Posterior cingulate gyrus (tissue), 11 donors: Measurements from ENCODE around the gene PRPF6.

Source experiments
- DNase-seq, 10 donors: peaks; one replicate each; pipeline versions ENCODE4 v3.0.0 to v3.0.0-alpha.2; 2020 to 2021; ENCODE audit warnings: mixed read lengths in 3 of 10
- intact Hi-C: fragments of 100-400 bp; cut with DNase I; formaldehyde crosslinking; loops from one replicate; pipeline ENCODE4 v1.15.1; 2023

The PRPF6 gene

GRCh38 chr20:64042054-64042781, 61.3 kb downstream of the PRPF6 start:
- intact Hi-C loops, result no loop called here
- no peak for DNase-seq

- intact Hi-C loops, result no loop called here
- no peak for DNase-seq
These were observed 62.8 kb downstream of the PRPF6 start for GRCh38 chr20:64043768-64044167.

- DNase-seq, result no peak
- intact Hi-C loops, result no loop called here
These were observed 63.7 kb downstream of the PRPF6 start for GRCh38 chr20:64044484-64045247.

GRCh38 chr20:64045346-64046011, 64.5 kb downstream of the PRPF6 start:
- intact Hi-C loops, result no loop called here
- no peak for DNase-seq

DNA sequence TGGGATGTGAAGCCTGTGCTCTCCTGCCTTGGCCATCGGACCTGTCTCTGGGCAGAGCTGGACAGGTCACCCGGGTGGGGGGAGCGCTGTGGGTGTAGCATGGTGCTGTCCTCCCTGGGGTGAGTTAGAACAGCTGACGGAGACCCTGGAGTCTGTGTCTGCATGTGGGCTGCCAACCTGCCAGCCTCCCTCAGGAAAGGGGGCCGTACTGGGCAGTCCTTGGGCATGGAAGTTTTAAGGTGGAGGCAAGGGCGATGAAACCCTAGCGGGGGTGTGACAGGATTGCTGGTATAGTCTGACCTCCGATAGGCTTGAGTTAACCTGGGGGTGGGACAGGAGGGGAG, 66.1 kb downstream of the PRPF6 start:
- DNase-seq, result no peak
- intact Hi-C loops, result no loop called here

DNA sequence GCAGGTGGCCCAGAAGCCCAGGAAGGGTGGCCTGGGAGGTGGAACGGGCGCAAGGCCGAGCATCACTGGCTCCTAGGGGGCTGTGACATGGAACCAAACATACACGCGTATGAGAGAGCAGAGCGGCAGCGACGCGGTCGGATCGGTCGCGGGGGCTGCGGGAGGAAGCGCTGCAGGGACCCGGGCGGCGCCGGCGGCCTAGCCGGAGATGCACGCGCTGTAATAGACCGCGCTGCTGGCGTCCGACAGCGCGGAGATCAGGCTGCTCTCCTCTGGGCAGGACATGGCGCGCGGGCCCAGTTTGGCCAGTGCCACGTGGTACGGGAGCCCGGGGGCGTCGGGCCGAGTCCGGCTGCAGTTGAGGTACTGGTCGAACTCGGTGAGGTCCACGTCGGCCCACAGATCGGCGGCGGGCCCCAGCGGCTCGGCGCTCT, 67.1 kb downstream of the PRPF6 start:
- intact Hi-C loops, result no loop called here
- DNase-seq, result no peak

DNA sequence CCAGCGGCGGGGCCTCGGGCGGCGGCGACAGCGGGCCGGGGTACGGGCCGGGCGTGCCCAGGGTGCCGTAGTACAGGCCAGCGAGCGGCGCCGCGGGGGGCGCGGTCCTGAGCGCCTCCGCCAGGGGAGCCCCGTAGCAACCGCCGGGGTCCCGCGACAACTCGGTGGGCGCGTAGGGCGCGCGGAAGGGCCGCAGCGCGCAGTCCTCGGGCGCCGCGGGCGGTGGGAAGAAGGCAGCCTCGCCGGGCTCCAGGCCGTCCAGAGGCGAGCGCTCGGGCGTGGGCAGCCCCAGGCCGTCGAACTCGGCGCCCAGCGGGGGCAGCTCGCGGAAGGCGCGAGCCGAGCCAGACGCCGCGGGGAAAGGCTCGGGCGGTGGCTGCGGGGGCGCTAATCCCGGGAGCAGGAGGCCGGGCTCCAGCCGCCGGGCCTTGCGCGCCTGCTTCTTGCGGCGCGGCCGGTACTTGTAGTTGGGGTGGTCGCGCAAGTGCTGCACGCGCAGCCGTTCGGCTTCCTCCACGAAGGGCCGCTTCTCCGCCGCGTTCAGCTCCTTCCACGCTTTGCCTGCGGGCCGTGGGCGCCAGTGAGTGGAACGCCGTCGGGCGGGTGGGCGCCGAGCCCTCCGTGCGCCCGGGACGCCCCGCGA, 67.6 kb downstream of the PRPF6 start:
- DNase-seq, result no peak
- intact Hi-C loops, result no loop called here

DNA sequence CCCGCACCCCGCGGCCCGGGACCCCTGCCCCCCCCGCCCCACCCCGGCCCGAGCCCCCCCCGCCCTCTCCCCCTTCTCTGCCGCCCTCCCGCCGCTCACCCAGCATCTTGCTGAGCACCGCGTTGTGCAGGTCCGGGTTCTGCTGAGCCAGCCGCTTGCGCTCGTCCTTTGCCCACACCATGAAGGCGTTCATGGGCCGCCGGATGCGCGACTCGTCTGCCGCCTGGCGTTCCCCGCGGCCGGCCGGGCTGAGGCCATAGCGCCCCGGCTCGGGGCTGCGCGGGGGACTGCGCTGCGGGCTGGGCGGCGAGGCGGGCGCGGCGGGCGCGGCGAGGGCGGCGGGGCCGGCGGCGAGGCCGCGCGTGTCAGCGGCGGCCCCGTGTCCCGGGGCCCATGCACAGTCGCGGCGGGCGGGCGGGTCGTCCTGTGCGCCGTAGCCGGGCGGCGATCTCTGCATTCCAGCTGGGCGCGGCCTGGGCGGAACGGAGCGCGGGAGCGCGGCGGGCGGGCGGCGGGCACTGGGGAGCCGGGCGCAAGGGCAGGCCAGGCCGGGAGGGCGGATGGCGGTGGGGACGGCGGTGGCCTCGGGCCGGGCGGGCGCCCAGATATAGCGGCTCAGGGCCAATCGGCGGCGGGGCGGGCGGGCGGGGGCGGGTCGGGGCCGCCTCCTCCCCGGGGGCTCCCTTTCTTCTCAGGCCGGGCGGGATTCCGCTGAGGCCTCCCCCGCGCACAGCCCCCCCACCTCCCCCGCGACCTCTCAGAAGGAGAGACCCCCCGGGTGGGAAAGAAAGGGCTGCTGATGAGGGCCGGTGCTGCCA, 68.3 kb downstream of the PRPF6 start, which contains the start of gene SOX18:
Gene SOX18, minus strand, starts transcription at position 580 of the 818 bp plus-strand sequence. Its CDS starts 123 bp downstream, at position 457.
- intact Hi-C loops, result no loop called here
- DNase-seq, result no peak

DNA sequence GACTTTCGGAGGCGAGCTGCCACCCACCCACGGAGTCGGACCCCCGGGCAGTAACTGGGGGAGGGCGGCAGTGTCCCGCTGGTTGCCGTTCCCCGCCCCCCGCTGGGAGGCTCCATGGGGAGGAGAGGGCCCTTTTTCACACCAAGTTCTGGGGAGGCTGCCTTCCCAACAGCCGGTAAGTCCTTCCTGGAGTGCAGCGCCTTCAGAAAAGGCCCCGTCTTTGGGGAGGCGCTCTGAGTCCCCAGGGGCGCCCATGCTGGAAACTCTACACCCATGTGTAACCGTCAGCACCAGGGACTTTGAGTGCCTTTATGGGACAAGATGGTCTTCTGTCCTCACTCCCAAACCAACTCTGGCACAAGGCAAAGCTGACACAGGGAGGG, 68.9 kb downstream of the PRPF6 start:
- no peak for DNase-seq
- intact Hi-C loops, result no loop called here

DNA sequence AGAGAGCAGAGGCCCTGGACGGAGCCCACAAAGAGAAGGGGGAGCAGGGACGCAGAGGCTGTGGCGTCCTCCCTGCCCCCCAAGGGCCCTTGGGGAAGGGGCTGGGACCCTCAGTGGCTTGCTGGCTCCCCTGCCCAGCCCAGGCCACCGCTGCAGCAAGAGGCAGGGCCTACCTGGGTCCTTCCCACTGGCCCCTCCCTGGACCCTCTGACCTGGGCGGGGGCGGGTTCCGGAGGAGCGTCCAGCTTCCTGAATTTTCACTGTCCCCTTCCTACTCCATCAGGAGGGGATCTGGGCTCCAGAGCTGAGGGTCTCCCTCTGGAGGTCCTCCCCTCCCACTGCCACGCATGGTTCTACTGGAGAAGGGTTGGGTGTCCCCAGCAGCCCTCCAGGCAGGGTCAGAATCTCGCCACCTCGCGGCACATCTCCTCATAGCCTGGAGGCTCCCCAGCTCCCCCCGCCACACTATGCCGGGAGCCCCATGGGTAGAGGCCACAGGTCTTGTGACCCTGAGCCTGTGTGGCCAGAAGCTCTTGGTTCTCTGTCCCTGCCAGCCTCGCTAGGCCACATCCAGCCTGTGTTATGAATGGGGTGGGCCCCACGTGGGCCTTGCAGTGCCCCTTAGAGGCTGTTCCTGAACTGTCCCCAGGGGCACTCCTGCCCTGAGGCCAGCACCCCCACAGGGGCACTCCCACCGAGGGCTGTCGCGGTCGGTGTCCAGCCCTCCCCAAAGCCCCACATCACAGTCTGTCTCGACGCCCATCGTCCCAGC, 69.5 kb downstream of the PRPF6 start:
- intact Hi-C loops, result no loop called here
- no peak for DNase-seq

DNA sequence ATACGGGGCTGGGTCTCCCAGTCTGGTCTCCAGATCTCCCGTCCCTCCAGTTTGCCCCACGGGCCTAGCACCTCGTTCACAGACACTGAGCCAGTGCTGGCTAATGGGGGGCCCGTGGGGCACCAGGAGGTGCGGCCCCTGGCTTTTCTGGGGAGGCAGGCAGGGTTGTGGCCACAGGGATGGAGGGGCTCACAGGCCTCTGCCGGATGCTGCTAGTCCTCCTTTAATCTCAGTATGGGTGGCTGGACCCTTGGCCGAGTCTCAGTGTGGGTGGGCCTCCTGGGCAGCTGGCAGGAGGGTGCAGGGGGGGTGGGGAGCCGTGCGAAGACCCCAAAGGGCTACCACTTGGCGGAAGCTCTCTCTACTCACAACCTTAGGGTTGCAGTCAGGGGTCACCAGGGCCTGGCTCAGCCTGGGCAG, 70.1 kb downstream of the PRPF6 start:
- no peak for DNase-seq
- intact Hi-C loops, result no loop called here

DNA sequence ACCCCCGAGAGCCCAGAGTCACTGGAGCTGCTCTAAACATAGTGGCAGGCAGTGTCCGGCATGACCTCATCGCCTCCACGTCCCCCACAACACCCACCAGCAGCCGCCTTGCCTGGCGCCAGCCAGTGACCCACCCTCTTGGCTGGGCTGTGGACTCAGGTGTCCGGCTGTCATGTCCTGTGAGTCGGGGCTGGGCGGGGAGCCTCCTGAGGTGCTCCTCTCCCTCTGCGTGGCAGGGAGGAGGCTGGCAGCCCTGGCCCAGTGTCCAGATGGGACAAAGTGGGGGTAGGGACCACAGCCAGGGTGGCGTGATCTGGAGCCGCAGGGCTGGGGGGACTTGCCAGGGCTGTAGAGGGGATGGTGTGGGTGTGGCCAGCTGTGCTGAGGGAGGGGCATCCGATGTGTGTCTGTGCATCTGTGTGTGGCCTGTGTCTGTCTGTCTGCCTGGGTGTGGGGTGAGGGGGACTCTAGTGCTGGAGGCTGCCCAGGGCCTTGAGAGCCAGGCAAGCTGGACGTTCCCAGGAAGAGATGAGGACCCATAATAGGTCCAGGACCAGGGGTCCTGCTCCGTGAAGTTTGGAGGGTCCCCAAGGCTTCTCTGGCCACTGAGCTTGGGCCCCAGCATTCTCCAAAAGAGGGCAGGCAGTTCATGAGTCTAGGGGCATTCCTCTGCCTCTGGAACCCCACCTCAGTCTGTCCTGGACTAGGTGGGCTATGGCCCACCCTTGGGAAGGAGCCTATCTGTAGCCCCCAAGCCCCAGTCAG, 70.8 kb downstream of the PRPF6 start:
- DNase-seq, result no peak
- intact Hi-C loops, result no loop called here

GRCh38 chr20:64052326-64052722, 71.4 kb downstream of the PRPF6 start:
- DNase-seq, result no peak
- intact Hi-C loops, result no loop called here

DNA sequence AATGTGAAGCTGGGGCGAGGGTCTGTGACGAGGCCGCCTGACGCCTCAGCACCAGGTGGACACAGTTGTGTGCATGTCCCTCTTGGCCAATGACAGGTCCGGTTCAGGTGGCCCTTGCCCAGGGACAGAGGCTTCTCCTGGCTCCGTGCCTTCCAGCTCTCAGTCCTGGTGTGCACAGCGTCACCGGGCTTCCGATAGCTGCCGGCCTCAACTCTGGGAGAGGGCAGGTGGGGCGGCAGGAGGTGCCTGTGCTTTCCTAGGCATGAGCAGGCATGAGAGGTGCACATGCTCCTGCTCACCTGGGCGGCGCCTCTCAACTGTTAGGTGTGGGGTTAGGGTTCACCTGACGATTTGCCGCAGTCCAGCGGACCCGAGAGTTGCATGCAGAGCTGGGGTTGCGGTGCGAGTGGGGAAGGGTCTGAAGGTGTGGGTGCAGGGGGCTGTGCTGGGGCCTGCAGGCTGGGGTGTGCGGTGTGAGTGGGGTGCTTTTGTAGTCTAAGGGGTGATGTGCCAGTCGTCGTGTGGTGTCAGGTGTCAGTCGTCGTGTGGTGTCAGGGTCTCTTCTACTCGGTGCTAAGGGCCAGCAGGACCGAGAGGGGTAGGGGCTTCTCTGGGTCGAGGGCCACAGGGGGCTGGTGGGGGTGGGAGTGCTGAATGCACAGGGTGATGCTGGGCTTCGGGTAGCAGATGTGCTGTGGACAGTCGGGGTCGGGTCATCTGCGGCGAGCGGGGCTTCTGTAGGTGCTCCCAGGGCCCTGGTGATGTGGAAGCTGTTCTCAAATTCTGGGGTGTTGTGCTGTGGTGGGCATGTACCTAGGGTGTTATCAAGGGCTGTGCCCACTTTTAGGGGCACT, 72.3 kb downstream of the PRPF6 start:
- no peak for DNase-seq
- intact Hi-C loops, result no loop called here

DNA sequence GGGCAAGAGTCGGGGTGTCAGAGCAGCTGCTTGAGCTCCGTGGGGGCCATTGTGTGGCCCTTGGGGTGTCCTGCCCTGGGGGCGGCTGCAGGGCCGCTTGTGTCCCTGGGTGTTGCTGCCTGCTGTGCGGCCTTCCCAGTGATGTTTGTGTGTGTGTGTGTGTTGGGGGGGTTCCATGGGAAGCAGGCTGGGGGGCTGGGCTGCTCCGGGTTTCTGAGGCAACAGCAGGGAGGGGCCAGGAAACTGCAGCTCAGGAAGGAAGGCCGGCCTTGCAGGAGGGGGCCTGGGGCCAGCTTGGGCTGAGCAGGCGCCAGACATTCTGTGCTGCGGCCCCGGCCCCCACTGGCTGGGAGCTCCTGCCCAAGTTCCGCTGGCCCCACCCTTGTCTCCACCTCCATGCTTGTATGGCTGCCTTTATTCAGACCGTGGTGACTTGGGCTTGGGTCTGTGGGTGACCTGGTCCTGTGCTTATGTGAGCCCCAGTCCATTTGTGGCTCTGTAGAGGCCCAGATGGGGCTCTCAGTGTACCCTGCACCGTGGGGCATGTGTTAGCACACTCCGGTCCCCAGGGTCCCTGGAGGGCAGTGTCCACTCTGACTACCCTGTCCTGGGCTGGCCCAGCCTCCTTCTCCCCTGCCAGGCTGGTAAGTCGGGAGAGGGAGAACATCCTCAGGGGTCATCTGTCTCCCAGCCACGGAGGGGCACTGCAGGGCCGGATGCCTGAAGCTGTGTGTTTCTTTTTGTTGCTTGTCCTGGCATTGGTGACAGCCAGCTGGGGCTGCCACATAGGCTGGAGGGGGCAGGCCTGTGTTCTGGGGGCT, 73.1 kb downstream of the PRPF6 start:
- no peak for DNase-seq
- intact Hi-C loops, result no loop called here

DNA sequence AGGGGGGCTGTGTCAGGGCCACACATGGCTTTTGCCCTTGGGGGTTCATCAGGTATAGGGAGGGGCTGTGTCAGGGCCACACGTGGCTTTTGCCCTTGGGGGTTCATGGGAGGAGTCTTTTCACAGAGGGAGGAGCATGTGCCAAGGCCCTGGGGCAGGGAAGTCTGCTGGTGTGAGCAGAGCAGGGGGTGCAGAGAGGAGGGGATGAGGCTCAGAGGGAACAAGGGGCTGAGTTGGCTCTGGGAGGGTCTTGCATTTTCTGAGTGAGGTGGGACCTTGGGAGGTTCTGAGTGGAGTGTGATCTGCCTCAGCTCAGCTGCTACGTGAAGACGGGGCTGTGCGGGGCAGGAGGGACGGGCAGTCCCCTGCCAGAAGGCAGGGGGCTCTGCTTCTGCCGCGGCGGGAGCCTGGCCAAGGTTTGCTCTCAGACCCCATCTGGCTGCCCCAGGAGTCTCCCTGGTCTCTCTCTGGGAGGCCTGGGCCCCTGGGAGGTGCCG, 74.5 kb downstream of the PRPF6 start:
- no peak for DNase-seq
- intact Hi-C loops, result no loop called here
